ENCODE results near the gene PHLDA3.

Gene PHLDA3

DNA sequence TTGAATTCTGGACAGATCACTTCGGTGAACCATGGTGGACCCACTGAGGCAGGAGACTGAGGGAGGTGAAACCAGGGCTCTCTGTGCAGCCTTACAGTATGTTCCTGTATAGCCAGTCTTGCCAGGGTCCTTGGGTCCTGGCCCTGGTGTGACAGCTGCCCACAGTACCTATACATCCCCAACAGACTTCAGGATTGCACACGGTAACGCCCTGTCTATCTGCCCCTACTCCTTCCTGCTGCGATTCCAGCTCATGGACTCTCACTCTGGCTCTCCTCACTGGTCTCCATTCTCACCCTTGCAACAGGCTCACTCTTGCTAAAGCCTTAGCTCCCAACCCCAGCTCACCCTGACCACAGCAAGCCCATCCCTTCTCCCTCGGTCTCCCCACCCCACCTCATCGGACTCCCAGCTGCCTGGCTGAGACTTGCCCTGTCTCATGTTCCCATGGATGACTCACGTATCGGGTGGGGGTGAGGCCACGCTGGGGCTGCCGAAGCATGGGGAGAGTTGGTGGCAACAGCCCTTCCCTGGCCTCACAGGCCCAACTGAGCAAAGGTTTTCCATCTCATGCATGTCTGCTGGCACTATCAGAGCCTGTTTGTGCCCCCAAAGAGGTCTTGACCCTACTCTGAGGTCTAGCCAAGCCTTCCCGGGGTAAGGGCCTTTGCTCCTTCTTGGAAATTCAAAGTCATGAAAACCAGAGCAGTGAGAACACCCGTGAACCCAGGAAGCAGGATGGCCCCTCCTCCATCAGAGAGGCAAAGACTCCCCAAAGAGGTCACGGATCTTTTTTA lies 7.1 kb downstream of the PHLDA3 start:
- DNase-seq (ENCODE audit: low read depth): peak; percentile 98

DNA sequence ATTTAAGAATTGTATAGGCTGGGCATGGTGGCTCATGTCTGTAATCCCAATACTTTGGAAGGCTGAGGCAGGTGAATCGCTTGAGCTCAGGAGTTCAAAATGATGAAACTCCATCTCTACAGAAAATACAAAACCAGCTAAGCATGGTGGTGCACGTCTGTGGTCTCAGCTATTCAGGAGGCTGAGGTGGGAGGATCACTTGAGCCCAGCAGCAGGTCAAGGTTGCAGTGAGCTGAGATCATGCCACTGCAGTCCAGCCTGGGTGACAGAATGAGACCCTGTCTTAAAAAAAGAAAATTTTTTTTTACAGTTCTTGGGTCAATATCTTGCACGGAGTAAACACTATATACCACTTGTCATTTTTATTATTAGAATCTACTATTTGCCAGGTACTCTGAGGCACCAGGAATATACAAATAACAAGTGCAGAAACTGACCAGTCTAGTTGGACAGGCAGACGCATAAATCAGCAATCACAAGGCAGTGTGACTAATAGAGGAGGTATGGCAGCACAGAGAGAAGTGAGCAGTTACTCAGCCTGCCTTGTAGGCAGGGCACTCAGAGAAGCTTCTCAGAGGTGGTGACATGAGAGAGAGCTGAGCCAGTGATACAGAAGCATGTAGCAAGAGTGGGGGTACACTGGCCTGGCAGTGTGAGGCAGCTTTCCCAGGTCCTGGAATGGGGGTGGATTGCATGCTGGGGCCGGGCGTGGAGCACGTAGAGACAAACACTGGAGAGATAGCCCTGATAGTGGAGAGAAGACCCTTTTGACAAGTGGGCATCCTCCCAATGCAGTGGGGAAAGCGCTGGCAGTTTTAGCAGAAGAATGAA lies 8.0 kb downstream of the PHLDA3 start:
- peak; percentile 94 for DNase-seq (ENCODE audit: low read depth)

- no peak for DNase-seq (ENCODE audit: low read depth)
These were observed 9.2 kb downstream of the PHLDA3 start for GRCh38 chr1:201459775-201460174.

- no peak for DNase-seq (ENCODE audit: low read depth)
These were observed 9.9 kb downstream of the PHLDA3 start for GRCh38 chr1:201459052-201459451.

DNA sequence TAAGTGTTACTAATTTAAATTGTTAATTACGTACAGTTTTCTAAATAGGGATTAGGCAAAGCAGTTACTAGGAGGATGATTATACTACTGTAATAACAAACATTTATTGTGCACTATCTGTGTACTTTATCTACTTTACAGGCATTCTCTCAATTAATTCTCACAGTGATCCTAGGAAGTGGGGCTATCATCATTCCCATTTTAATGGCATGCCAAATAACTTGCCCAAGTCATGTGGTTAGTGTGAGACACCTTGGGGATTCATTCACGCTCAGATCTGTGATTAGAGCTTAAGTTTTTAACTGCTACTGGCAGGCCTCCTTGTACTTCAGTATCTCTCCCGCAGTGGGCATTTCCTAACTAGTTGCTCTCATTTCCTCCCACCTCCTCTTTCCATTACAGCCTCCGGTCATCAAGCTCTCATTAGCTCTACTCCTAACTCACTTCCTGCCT lies 11.5 kb downstream of the PHLDA3 start:
- DNase-seq (ENCODE audit: low read depth): no peak

DNA sequence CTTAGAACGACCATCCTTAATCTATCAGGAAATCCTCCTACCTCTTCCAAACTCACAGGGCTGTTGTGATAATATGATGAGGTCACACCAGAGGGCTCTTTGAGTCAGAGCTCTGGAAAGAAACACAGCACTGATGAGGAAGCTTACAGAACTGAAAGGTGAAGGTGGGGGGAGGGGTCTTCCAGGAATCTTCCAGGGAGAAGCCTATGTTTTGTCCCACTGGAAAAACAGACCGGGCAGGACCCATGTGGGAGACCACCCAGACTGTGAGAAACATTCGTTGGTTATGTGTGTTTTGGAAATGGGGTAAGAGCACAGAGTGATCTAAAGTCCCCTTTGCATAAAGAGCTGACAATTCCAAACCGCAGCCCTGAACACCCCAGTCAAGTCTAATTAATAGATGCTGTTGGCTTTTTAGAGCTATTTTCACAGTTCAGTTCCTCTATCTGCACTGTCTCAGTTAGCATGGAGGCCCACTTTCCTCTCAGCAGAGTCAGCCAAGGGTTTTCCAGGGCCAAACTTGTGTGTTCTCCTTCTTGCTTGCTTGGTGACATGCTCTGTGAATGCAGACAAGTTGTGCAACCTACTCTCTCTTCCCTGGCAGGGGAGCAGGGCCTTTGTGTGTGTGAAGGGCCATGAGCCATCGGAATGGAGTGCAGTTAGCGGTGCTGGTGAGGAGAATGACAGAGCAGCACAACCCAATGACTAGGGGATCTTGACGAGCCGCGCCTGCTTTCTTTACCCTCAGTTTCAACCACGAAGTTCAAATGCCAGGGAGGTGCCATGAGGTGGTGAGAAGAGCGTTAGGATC lies 12.3 kb downstream of the PHLDA3 start:
- DNase-seq (ENCODE audit: low read depth): peak; percentile 88

DNA sequence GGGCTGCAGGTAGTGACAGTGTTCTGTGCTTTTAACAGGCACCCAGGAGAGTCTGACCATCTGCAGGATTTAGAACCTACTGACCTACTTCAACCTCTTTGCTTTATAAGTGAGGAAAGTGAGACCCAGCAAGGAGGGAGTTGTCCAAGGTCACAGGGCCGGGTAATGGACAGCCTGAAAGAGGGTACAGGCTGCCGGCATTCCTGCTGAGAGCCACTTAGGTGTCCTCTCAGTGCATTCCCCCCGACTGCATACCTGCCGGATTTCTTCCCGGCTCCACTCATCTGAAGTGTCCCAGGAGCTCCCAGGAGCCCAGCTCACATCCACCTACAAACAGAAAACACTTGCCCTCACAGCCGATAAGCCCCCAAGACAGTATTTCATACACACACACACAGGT lies 13.9 kb downstream of the PHLDA3 start:
- no peak for DNase-seq (ENCODE audit: low read depth)

DNA sequence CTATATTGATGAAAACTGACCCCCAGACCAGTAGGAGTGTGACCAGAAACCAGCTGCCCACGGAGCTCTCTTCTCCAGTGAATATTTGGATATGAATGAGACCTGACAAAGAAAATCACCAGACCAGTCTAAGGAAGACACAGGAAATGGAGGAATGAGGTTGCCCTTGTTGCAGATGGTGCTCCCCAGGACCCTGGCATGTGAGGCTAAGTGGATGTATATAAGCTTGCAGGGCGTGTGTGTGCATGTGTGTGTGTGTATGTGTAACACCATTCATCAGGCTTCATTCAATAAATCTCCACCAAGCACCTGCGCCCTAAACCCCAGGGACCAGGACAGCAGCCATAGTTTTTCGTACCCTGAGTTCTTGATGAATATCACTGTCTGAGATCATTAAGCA lies 14.4 kb downstream of the PHLDA3 start:
- DNase-seq (ENCODE audit: low read depth): no peak

- DNase-seq (ENCODE audit: low read depth): no peak
These were observed 16.1 kb downstream of the PHLDA3 start for GRCh38 chr1:201452866-201453265.

- no peak for DNase-seq (ENCODE audit: low read depth)
These were observed 18.2 kb downstream of the PHLDA3 start for GRCh38 chr1:201450721-201451291.

GRCh38 chr1:201448990-201449389 lies 20.0 kb downstream of the PHLDA3 start:
- DNase-seq (ENCODE audit: low read depth): no peak

DNA sequence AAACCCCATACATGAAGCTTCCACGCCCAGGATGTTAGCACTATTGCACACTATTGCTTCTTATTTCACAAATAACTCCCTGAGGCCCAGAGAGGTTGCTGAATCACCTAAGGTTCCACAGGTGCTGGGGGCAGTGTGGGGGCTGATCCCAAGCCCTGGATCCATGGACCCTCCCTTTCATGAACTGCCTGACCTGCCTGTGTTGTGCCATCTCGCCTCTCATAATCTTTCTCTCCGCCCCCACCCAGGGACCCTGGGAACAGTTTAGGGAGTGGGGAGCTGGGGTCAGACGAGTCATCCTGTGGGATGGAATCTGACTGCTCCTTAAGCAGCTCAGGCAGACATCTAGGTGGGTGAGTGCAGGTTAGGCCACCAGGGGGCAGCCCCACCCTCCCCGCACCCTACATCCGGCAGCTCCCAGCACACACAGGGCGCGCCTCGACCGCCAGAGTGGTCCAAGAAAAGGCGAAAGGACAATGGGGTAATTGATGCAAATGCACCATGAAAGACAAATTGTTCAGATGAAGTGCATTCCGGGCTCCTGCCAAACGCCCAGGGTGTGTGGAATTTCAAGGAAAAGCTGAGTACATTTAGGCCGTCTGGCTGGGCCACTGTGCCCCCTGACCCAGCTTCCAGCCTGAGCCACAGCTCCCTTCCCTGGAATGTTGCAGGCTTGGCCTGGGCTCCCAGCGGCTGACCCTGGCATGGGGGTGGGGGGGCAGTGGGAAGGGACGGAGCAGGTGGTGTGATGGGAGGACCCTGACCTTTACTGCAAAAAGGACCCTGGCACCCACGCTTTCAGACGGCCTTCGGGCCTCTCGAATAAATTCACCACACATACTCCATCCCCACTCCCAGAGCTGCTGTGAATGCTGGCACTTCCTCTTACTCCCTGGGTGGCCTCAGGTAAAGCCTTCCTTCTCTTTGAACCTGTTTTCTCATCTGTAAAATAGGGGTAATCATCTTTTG lies 20.8 kb downstream of the PHLDA3 start:
- no peak for DNase-seq (ENCODE audit: low read depth)

GRCh38 chr1:201445310-201445709 lies 23.7 kb downstream of the PHLDA3 start:
- no peak for DNase-seq (ENCODE audit: low read depth)

GRCh38 chr1:201444792-201445191 lies 24.2 kb downstream of the PHLDA3 start:
- DNase-seq (ENCODE audit: low read depth): no peak

- no peak for DNase-seq (ENCODE audit: low read depth)
These were observed 25.2 kb downstream of the PHLDA3 start for GRCh38 chr1:201443747-201444146.

GRCh38 chr1:201436969-201437368 lies 32.0 kb downstream of the PHLDA3 start:
- DNase-seq (ENCODE audit: low read depth): no peak

DNA sequence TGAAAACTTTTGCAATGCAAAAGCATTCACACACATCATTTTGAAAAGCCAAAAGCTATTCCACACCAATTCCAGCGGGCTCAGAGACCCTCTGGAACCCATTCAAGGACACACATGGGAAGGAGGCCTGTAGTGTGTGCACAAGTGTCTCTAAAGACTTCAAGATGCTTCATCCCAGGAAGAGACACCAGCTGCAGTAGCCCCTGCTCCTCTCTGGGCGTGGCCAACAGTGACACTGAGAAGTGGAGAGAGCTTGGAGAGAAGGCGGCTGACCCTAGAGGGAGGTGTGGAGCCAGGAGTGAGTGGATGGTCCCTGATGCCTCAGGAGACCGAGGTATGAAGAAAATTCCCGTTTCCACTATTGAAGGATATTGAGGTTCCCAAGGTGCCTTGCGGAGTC lies 32.6 kb downstream of the PHLDA3 start:
- DNase-seq (ENCODE audit: low read depth): no peak

DNA sequence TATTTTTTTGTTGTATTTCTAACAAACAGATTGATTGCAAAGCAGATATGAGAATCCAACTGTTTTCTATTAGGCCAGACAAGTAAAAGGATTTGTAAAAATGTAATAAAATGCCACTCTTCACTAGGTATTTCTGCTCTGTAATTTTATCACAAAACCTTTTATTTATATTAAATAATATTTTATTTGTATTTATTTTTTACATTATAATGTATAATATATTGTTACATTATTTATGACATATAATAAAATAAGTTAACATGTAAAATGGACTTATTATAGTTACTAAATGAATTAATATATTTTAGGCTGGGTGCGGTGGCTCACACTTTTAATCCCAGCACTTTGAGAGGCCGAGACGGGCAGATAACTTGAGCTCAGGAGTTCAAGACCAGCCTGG lies 34.7 kb downstream of the PHLDA3 start:
- DNase-seq (ENCODE audit: low read depth): no peak

DNA sequence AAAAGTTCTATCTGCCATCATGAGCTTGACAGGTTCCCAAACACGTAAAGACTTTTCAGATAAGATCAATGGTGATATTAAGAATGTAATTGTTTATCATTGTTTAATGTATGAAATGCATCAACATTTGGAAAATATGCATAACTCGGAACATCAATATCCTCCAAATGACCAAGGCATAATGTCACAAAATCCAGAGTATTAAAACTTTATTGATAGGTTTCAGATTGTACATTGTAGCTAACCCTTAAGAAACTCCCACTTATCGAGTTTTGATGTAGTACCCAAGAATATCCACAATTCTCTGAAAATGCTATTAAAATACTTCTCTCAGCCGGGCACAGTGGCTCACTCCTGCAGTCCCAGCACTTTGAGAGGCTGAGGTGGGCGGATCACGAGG lies 35.4 kb downstream of the PHLDA3 start:
- no peak for DNase-seq (ENCODE audit: low read depth)

DNA sequence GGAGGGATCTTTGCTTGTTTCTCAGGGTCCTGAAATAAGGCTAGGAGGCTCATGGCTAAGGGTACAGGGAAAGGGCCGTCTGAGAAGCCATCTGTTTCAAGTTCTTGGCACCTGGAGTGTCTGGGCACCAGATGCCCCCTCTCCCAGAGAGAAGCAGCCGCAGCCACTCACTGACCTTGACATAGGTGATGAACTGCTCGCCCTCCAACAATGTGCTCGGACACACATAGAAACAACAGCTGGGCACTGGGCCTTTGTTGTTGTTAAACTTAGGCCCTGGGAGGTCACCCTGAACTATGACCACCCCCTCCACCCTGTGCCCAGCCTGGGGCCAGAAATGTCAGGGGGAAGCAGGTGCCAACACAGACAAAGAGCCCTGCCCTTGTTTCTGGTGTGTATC lies 38.2 kb downstream of the PHLDA3 start:
- DNase-seq (ENCODE audit: low read depth): no peak

All from non-pigmented ciliary epithelial cell (primary cell).